ENCODE measurements around the gene HORMAD2. TPM values are rescaled to one million over a fixed set of nuclear protein-coding genes. Genes with fewer than 3 reads are reported as not detected.

HORMAD2 gene
- total and polyA plus RNA-seq, 2 donors (not counting 1 experiment from before 2014, with no cell fraction given): not detected

DNA sequence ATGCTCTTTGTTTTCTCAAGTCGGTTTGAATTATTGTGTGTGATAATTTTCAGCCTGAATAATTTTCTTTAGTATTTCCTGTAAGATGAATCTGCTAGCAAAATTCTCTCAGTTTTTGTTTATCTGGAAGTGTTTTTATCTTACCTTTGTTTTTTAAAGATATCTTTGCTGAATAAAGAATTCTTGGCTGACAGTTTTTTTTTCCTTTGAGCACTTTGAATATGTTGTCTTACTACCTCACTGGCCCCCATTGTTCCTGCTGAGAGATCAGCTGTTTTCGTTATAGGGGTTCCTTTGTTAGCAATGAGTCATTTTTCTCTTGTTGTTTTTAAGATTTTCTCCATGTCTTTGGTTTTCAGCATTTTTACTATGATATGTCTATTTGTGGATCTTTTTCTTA lies 63.0 kb downstream of the HORMAD2 start:
- H3K79me2 ChIP-seq (ENCODE audit: control insufficient read depth, insufficient read depth, low read length): no peaks in the 10 kb centered on the region
- no peak for TF ChIP-seq CTCF (conservative IDR thresholded peaks at IDR 0.05 in 1 of 2, IDR thresholded peaks at IDR 0.05 in 1 of 2; ENCODE audit: low read depth in 1 of 2, low read length in 2 of 2)
- no peak for TF ChIP-seq EZH2 (IDR thresholded peaks at IDR 0.05; ENCODE audit: low read length, missing control alignments)
- no peak overlapping the region for H3K9ac ChIP-seq (ENCODE audit: insufficient read depth, low read length)
- H4K20me1 ChIP-seq (ENCODE audit: control insufficient read depth, extremely low read depth, insufficient read depth, low read length): no peaks in the 10 kb centered on the region
- H3K4me3 ChIP-seq (replicated peaks in 1 of 4; ENCODE audit: control extremely low read depth in 1 of 4, insufficient read depth in 1 of 4, low read depth in 3 of 4, low read length in 4 of 4): no peak overlapping the region
- H3K36me3 ChIP-seq (ENCODE audit: control insufficient read depth, insufficient read depth, low read length): no peaks in the 10 kb centered on the region
- no peak for DNase-seq (ENCODE audit: low read depth in 2 of 2)
- no peak overlapping the region for H3K27ac ChIP-seq (ENCODE audit: insufficient read depth, low read length)
- no peak overlapping the region for H3K4me2 ChIP-seq (ENCODE audit: extremely low read depth, insufficient read depth, low read length)
- H3K4me1 ChIP-seq (ENCODE audit: control insufficient read depth, extremely low read depth, insufficient read depth, low read length): no peaks in the 10 kb centered on the region
- no peaks in the 10 kb centered on the region for H3K27me3 ChIP-seq (ENCODE audit: control insufficient read depth, insufficient read depth, low read length)
- no peaks in the 10 kb centered on the region for H3K9me3 ChIP-seq (ENCODE audit: control insufficient read depth, insufficient read depth, low read depth, low read length)
- H2AFZ ChIP-seq (ENCODE audit: low read length): no peak overlapping the region

- no peak for TF ChIP-seq CTCF (conservative IDR thresholded peaks at IDR 0.05 in 1 of 2, IDR thresholded peaks at IDR 0.05 in 1 of 2; ENCODE audit: low read depth in 1 of 2, low read length in 2 of 2)
- no peak for TF ChIP-seq EZH2 (IDR thresholded peaks at IDR 0.05; ENCODE audit: low read length, missing control alignments)
- Histone ChIP-seq H3K27me3 (ENCODE audit: control insufficient read depth, insufficient read depth, low read length) (no peaks in the 10 kb centered on the region), H3K36me3 (ENCODE audit: control insufficient read depth, insufficient read depth, low read length) (no peaks in the 10 kb centered on the region), H3K4me3 (replicated peaks in 1 of 4; ENCODE audit: control extremely low read depth in 1 of 4, insufficient read depth in 1 of 4, low read depth in 3 of 4, low read length in 4 of 4) (no peak overlapping the region), H3K9me3 (ENCODE audit: control insufficient read depth, insufficient read depth, low read depth, low read length) (no peaks in the 10 kb centered on the region), H3K9ac (ENCODE audit: insufficient read depth, low read length) (no peak overlapping the region), H4K20me1 (ENCODE audit: control insufficient read depth, extremely low read depth, insufficient read depth, low read length) (no peaks in the 10 kb centered on the region), H3K4me2 (ENCODE audit: extremely low read depth, insufficient read depth, low read length) (no peak overlapping the region), H2AFZ (ENCODE audit: low read length) (no peak overlapping the region), H3K27ac (ENCODE audit: insufficient read depth, low read length) (no peak overlapping the region), H3K79me2 (ENCODE audit: control insufficient read depth, insufficient read depth, low read length) (no peaks in the 10 kb centered on the region), H3K4me1 (ENCODE audit: control insufficient read depth, extremely low read depth, insufficient read depth, low read length) (no peaks in the 10 kb centered on the region)
- no peak for DNase-seq (ENCODE audit: low read depth in 2 of 2)
Measured at GRCh38 chr22:30144391-30144790, 64.1 kb downstream of the HORMAD2 start.

- Histone ChIP-seq H3K27me3 (ENCODE audit: control insufficient read depth, insufficient read depth, low read length) (no peaks in the 10 kb centered on the region), H3K9me3 (ENCODE audit: control insufficient read depth, insufficient read depth, low read depth, low read length) (no peaks in the 10 kb centered on the region), H3K4me3 (replicated peaks in 1 of 4; ENCODE audit: control extremely low read depth in 1 of 4, insufficient read depth in 1 of 4, low read depth in 3 of 4, low read length in 4 of 4) (no peak overlapping the region), H3K9ac (ENCODE audit: insufficient read depth, low read length) (no peak overlapping the region), H3K4me2 (ENCODE audit: extremely low read depth, insufficient read depth, low read length) (no peak overlapping the region), H4K20me1 (ENCODE audit: control insufficient read depth, extremely low read depth, insufficient read depth, low read length) (no peaks in the 10 kb centered on the region), H3K79me2 (ENCODE audit: control insufficient read depth, insufficient read depth, low read length) (no peaks in the 10 kb centered on the region), H3K4me1 (ENCODE audit: control insufficient read depth, extremely low read depth, insufficient read depth, low read length) (no peaks in the 10 kb centered on the region), H2AFZ (ENCODE audit: low read length) (no peak overlapping the region), H3K36me3 (ENCODE audit: control insufficient read depth, insufficient read depth, low read length) (no peaks in the 10 kb centered on the region), H3K27ac (ENCODE audit: insufficient read depth, low read length) (no peak overlapping the region)
- no peak for DNase-seq (ENCODE audit: low read depth in 2 of 2)
- TF ChIP-seq CTCF (conservative IDR thresholded peaks at IDR 0.05 in 1 of 2, IDR thresholded peaks at IDR 0.05 in 1 of 2; ENCODE audit: low read depth in 1 of 2, low read length in 2 of 2) (no peak), EZH2 (IDR thresholded peaks at IDR 0.05; ENCODE audit: low read length, missing control alignments) (no peak)
Measured at GRCh38 chr22:30150212-30150611, 69.9 kb downstream of the HORMAD2 start.
